Natural killer cell (primary cell): ENCODE data around the gene PHACTR1. TPM values are rescaled to one million over a fixed set of nuclear protein-coding genes. Genes with fewer than 3 reads are reported as not detected.

ENCODE experiments used
- ATAC-seq, 3 donors: fragments of 150-1000 bp in 2 of 3; fragments of 200-7000 bp in 1 of 3; cut with Tn5 transposase; 1 replicate in 1 of 3; 2 replicates in 2 of 3; pipeline ENCODE4 v1.10.0; 2021; ENCODE audit warnings: mild to moderate bottlenecking in 2 of 3, moderate library complexity in 2 of 3
- DNase-seq, 2 donors: peaks; one replicate each; pipeline versions ENCODE4 v3.0.0 to v3.0.0-alpha.2; 2013 to 2021; ENCODE audit warnings: mixed read lengths in 1 of 2
- H3K27ac ChIP-seq: one replicate; pipeline ENCODE4 v1.5.1; 2013; ENCODE audit warnings: mild to moderate bottlenecking, low read length
- H3K27me3 ChIP-seq: one replicate; pipeline ENCODE4 v1.6.1; 2013; ENCODE audit warnings: low read length; ENCODE audit not compliant: control insufficient read depth, insufficient read depth
- H3K36me3 ChIP-seq: one replicate; pipeline ENCODE4 v1.6.1; 2013; ENCODE audit warnings: low read length; ENCODE audit not compliant: control insufficient read depth, insufficient read depth
- H3K4me1 ChIP-seq: one replicate; pipeline ENCODE4 v1.6.1; 2013; ENCODE audit warnings: low read length; ENCODE audit not compliant: control insufficient read depth, insufficient read depth
- H3K4me3 ChIP-seq: one replicate; pipeline ENCODE4 v1.5.1; 2013; ENCODE audit warnings: low read length
- H3K9me3 ChIP-seq: one replicate; pipeline ENCODE4 v1.6.1; 2013; ENCODE audit warnings: low read length; ENCODE audit not compliant: control insufficient read depth, insufficient read depth
- H3K27ac Mint-ChIP-seq, 2 donors: one replicate each; pipeline ENCODE4 v1.8.0; 2022; ENCODE audit warnings: mild to moderate bottlenecking in 2 of 2, mixed read lengths in 2 of 2, moderate library complexity in 1 of 2
- H3K27me3 Mint-ChIP-seq, 2 donors: one replicate each; pipeline ENCODE4 v1.8.0; 2022; ENCODE audit warnings: low read depth in 2 of 2, mixed read lengths in 2 of 2
- H3K36me3 Mint-ChIP-seq: one replicate; pipeline ENCODE4 v1.8.0; 2022; ENCODE audit warnings: mixed read lengths
- H3K4me1 Mint-ChIP-seq, 2 donors: one replicate each; pipeline ENCODE4 v1.8.0; 2022; ENCODE audit warnings: mixed read lengths in 2 of 2
- H3K4me3 Mint-ChIP-seq: one replicate; pipeline ENCODE4 v1.8.0; 2022; ENCODE audit warnings: mild to moderate bottlenecking, moderate library complexity, mixed read lengths
- H3K9me3 Mint-ChIP-seq, 2 donors: one replicate each; pipeline ENCODE4 v1.8.0; 2022; ENCODE audit warnings: mixed read lengths in 2 of 2
- WGBS: methylation state at CpG from one replicate; pipeline ENCODE4 v1.1.7; 2013; ENCODE audit warnings: missing lambda C conversion rate; ENCODE audit not compliant: insufficient coverage; 5-methylcytosine and 5-hydroxymethylcytosine counted together
- intact Hi-C: fragments of 100-400 bp; cut with micrococcal nuclease; formaldehyde crosslinking; loops from one replicate; pipeline ENCODE4 v1.14.2; 2022
- total RNA-seq, 4 donors: library from RNA; stranded (reverse); fragments of 120-200 nt in 1 of 4; gene quantifications; one replicate each; pipeline versions ENCODE4 v1.2.3 to v1.2.4, GENCODE V29; 2013 to 2022
- TF ChIP-seq, protein P1 (sequence below): fragments of 200-600 bp; IDR thresholded peaks from one replicate; pipeline ENCODE4 v1.8.0; 2022; ENCODE audit warnings: antibody characterized with exemption

PHACTR1 gene
- total RNA-seq, 3 donors from 2014 or later (not counting 1 experiment from before 2014, with no cell fraction given): 5.2 to 19.0 (median 5.4) TPM

DNA sequence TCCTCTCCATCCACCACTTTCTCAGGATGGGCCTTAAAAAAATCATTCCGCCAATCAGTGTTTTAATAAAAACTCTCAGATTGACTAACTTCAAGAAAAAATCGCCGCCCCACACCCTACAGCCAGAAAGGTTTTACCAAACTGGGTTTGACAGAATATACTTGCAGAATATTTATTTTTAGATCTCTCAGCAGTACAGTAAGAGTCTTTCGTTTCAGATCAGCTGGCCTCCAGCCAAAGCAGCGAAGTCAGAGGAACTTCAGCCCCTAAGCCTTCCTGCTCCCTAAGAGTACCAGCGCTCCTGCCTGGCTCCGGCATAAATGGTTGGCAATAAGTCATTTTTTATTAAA is 587.1 kb downstream of the PHACTR1 start:
- no peaks in the 10 kb centered on the region for H3K27me3 Mint-ChIP-seq
- peaks cover 13% of the 10 kb centered on the region for H3K4me1 ChIP-seq
- ATAC-seq (no peak), DNase-seq (peak in 1 of 2 donors; percentile 51)
- WGBS: 38% methylated on average over 7 of the region's 7 CpGs
- peaks cover 8% of the 10 kb centered on the region for H3K36me3 Mint-ChIP-seq
- intact Hi-C loops: no loop called here
- H3K9me3 ChIP-seq: no peaks in the 10 kb centered on the region
- no peak overlapping the region for H3K4me3 ChIP-seq
- no peak overlapping the region for H3K27ac ChIP-seq
- TF ChIP-seq, protein P1, sequence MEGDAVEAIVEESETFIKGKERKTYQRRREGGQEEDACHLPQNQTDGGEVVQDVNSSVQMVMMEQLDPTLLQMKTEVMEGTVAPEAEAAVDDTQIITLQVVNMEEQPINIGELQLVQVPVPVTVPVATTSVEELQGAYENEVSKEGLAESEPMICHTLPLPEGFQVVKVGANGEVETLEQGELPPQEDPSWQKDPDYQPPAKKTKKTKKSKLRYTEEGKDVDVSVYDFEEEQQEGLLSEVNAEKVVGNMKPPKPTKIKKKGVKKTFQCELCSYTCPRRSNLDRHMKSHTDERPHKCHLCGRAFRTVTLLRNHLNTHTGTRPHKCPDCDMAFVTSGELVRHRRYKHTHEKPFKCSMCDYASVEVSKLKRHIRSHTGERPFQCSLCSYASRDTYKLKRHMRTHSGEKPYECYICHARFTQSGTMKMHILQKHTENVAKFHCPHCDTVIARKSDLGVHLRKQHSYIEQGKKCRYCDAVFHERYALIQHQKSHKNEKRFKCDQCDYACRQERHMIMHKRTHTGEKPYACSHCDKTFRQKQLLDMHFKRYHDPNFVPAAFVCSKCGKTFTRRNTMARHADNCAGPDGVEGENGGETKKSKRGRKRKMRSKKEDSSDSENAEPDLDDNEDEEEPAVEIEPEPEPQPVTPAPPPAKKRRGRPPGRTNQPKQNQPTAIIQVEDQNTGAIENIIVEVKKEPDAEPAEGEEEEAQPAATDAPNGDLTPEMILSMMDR: no peak
- H3K27me3 ChIP-seq: no peaks in the 10 kb centered on the region
- peak overlapping the region; percentile 2 to 77 for H3K27ac Mint-ChIP-seq
- no peak overlapping the region for H3K4me3 Mint-ChIP-seq
- peaks cover 56% of the 10 kb centered on the region for H3K36me3 ChIP-seq
- H3K9me3 Mint-ChIP-seq: no peaks in the 10 kb centered on the region
- peaks cover 17 to 20% of the 10 kb centered on the region in 2 donors for H3K4me1 Mint-ChIP-seq

DNA sequence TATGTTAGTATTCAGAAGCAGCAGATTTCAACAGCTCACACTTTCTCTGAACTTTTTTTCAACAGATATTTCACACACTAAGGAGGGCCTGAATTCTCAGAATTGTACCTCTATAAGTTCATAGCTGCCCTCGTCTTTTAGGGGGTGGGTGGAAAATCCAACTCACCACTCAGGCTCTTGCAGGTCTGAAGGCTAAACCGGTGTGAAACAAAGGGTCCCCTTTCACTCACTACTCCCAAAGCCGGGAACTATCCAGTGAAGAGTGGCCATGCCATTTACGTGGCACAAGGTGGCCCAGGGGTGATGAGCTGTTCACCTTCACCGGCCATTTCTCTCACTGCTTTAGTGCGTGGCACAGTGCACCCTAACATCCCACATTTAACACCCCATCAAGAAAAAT is 587.5 kb downstream of the PHACTR1 start:
- TF ChIP-seq, protein P1: no peak
- no peaks in the 10 kb centered on the region for H3K27me3 Mint-ChIP-seq
- no peak for DNase-seq
- H3K4me1 ChIP-seq: peaks cover 13% of the 10 kb centered on the region
- peaks cover 8% of the 10 kb centered on the region for H3K36me3 Mint-ChIP-seq
- ATAC-seq: no peak
- no peaks in the 10 kb centered on the region for H3K27me3 ChIP-seq
- no peak overlapping the region for H3K4me3 Mint-ChIP-seq
- H3K27ac ChIP-seq: peak overlapping the region; percentile 54
- H3K4me3 ChIP-seq: no peak overlapping the region
- H3K27ac Mint-ChIP-seq: peak overlapping the region; percentile 21 to 39
- no peaks in the 10 kb centered on the region for H3K9me3 ChIP-seq
- H3K4me1 Mint-ChIP-seq: peaks cover 17 to 20% of the 10 kb centered on the region in 2 donors
- no peaks in the 10 kb centered on the region for H3K9me3 Mint-ChIP-seq
- H3K36me3 ChIP-seq: peaks cover 61% of the 10 kb centered on the region
- 80% methylated on average over 5 of the region's 6 CpGs for WGBS
- intact Hi-C loops: no loop called here

DNA sequence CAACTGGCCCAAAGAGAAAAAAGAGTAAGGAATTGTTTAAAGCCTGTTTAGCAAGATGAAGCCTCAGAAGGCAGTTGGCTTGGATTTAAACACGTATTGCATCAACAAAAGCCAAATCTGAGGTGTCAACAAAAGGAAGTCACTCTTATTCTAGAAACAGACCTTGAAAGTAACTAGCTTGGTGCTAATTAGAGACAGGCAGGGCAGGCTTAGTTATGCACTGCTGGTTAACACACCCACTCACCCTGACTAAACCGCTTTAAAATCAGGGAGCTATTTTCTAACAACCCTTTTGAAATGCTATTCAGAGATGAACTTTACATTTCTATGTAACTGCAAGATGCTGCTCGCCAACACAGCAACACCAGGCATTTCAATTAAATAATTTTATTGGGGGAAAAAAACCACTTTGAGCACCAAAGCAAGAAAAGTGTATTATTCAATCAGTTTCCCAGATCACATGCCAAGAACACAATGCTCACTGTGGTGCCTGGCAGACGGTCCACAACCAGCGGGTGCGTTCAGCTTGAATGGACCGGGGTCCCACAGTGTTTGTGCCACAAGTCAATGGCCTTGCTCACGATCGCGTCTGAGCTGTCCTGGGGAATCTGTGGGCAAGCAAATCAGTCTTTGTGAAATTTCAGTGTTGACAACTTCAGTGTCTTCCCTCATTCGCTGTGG is 588.2 kb downstream of the PHACTR1 start:
- Mint-ChIP-seq H3K27ac (peak overlapping the region; percentile 21 to 39), H3K27me3 (no peaks in the 10 kb centered on the region), H3K9me3 (no peaks in the 10 kb centered on the region), H3K4me1 (peaks cover 17 to 20% of the 10 kb centered on the region in 2 donors), H3K4me3 (no peak overlapping the region), H3K36me3 (peaks cover 8% of the 10 kb centered on the region)
- TF ChIP-seq, protein P1: no peak
- intact Hi-C loops: no loop called here
- no peak for ATAC-seq
- H3K4me1 ChIP-seq: peaks cover 13% of the 10 kb centered on the region
- 77% methylated on average over 11 of the region's 11 CpGs for WGBS
- peaks cover 61% of the 10 kb centered on the region for H3K36me3 ChIP-seq
- DNase-seq: peak in 1 of 2 donors; percentile 9
- no peaks in the 10 kb centered on the region for H3K27me3 ChIP-seq
- H3K27ac ChIP-seq: peak overlapping the region; percentile 54
- H3K4me3 ChIP-seq: no peak overlapping the region
- no peaks in the 10 kb centered on the region for H3K9me3 ChIP-seq

DNA sequence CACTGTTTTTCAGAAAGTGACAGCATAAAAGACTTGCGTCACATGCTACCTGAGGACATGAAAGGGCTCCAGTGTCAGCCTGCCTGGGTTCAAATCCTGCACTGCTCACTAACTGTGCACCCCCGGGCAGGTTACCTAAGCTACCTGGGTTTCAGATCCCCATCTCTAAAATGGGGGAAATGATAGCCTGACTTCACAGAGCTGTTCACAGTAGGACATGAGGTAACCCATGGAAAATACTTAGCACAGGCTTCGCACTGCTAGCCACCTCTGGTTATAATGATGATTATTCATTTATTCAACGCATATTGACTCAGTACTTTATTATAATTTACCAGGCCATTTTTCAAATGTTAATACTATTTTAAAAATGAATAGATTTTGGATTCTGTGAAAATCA is 588.7 kb downstream of the PHACTR1 start:
- TF ChIP-seq, protein P1: no peak
- 79% methylated on average over 2 of the region's 4 CpGs for WGBS
- Histone ChIP-seq H3K27me3 (no peaks in the 10 kb centered on the region), H3K4me1 (peaks cover 13% of the 10 kb centered on the region), H3K27ac (peak overlapping the region; percentile 29), H3K9me3 (no peaks in the 10 kb centered on the region), H3K4me3 (no peak overlapping the region), H3K36me3 (peaks cover 55% of the 10 kb centered on the region)
- H3K4me1 Mint-ChIP-seq: peaks cover 17 to 20% of the 10 kb centered on the region in 2 donors
- peaks cover 8% of the 10 kb centered on the region for H3K36me3 Mint-ChIP-seq
- no peak overlapping the region for H3K27ac Mint-ChIP-seq
- intact Hi-C loops: no loop called here
- H3K27me3 Mint-ChIP-seq: no peaks in the 10 kb centered on the region
- DNase-seq (no peak), ATAC-seq (no peak)
- H3K4me3 Mint-ChIP-seq: no peak overlapping the region
- no peaks in the 10 kb centered on the region for H3K9me3 Mint-ChIP-seq
